Measurements from ENCODE around the gene TBC1D5. TPM values are rescaled to one million over a fixed set of nuclear protein-coding genes. Genes with fewer than 3 reads are reported as not detected.

Gene TBC1D5
- total RNA-seq, 1 experiment from 2014 or later = 26.1 TPM

DNA sequence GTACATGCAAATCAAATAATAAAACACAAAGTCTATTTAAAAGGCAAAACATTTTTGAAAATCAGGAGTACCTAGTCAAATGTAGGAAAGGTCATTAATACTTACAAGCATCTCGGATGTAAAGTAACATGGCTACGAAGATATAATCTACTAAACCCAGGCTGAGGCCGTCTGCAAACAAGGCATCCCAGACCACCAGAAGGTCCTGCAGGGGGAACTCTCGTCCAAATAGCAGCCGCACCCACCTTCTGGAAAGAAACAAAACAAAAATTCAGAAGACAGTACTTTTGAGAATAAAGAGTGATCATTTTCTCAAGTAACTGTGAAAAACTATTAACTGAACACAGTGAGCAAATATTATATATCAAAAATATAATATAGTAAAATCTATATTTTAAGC is 434.5 kb downstream of the TBC1D5 start (continued):
- TF ChIP-seq, protein P1, sequence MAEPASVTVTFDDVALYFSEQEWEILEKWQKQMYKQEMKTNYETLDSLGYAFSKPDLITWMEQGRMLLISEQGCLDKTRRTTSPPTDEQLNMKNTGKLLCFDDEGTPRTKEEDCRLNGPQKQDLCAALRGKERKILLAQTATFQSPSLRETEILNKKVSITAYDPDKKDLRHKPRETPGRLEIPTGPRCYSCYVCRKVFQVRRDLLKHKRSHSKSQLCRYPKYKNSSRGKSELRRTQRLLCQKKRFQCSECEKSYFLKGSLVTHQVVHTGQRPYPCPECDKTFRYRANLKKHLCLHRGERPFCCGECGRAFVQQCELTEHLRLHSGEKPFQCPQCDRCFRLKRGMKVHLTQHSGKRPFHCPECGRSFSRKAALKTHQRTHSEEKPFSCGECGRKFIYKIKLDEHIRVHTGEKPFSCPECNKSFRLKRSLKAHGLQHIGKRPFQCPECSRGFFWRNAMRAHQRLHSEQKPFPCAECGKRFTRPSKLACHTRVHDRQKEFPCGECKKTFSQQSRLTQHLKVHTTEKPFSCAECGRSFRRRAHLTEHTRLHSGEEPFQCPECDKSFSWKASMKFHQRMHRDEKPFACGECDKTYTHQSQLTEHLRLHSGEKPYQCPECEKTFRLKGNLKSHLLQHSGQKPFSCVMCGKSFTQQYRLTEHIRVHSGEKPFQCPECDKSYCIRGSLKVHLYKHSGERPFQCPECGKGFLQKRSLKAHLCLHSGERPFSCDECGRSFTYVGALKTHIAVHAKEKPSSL (CRISPR knock-in tag; conservative IDR thresholded peaks at IDR 0.05) = no peak

DNA sequence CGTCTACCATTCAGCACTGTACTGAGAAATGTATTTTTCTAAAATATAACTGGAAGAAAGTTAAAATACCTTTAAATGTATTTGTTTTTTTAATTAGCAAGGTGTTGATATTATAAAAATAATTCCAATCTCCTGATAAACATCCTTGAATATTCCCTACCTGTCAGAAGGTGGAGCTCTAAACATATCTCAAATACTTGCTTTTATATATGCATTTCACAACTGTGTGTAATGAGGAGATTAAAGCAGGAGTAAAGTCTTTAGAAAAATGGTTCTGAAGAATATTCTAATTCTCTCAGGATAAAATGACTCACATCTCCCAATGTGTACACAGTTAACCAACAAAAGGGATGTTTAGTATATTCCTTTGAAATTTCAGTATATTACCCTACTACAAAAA is 434.9 kb downstream of the TBC1D5 start:
- no peaks in the 10 kb centered on the region for H3K4me1 Mint-ChIP-seq

DNA sequence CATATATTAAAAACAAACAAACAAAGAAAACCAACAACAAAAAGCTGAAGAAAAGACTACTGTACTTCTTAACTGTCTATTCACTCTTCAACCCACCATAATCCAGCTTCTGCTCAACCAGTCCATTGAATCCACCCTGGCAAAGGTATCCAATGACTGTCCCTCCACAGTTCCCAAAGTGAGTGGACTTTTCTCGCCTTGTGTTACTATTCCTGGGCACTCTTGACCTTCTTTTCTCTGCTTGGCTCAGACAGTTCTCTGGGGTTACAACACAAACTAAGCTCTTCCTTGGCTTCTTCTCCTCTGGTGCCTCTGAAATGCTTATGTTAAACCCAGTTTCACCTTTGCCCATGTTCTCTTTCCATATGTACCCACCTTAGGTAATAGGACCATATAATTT is 437.5 kb downstream of the TBC1D5 start:
- no peaks in the 10 kb centered on the region for H3K4me1 Mint-ChIP-seq
- ChIA-PET CTCF (interaction anchor here (0.6 to 1.4 kb wide), 3 partner anchors 94 to 536 kb away, joined by 3 to 7 read pairs (median 3); no protein-coding TSS in a partner anchor), POLR2A (no interaction called here)
- no peaks in the 10 kb centered on the region for H3K36me3 Mint-ChIP-seq
- no peaks in the 10 kb centered on the region for H3K27me3 Mint-ChIP-seq (ENCODE audit: low read depth)
- ATAC-seq (no peak), DNase-seq (ENCODE audit: low spot score) (no peak)
- TF ChIP-seq ZNF671 (CRISPR knock-in tag; IDR thresholded peaks at IDR 0.05) (no peak), ZNF138 (CRISPR knock-in tag; conservative IDR thresholded peaks at IDR 0.05) (no peak), ZNF263 (CRISPR knock-in tag; IDR thresholded peaks at IDR 0.05; ENCODE audit: low read depth) (no peak), CREM (CRISPR knock-in tag; IDR thresholded peaks at IDR 0.05) (no peak), OVOL2 (CRISPR knock-in tag; IDR thresholded peaks at IDR 0.05; ENCODE audit: borderline replicate concordance) (no peak), ZNF232 (CRISPR knock-in tag; IDR thresholded peaks at IDR 0.05) (no peak), KAT7 (CRISPR knock-in tag; IDR thresholded peaks at IDR 0.05; ENCODE audit: borderline replicate concordance) (no peak), FOXJ3 (CRISPR knock-in tag; IDR thresholded peaks at IDR 0.05; ENCODE audit: borderline replicate concordance) (no peak), NR1H2 (CRISPR knock-in tag; IDR thresholded peaks at IDR 0.05) (no peak)
- TF ChIP-seq, protein P2, sequence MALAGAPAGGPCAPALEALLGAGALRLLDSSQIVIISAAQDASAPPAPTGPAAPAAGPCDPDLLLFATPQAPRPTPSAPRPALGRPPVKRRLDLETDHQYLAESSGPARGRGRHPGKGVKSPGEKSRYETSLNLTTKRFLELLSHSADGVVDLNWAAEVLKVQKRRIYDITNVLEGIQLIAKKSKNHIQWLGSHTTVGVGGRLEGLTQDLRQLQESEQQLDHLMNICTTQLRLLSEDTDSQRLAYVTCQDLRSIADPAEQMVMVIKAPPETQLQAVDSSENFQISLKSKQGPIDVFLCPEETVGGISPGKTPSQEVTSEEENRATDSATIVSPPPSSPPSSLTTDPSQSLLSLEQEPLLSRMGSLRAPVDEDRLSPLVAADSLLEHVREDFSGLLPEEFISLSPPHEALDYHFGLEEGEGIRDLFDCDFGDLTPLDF (CRISPR knock-in tag; IDR thresholded peaks at IDR 0.05) = no peak
- TF ChIP-seq, protein P3, sequence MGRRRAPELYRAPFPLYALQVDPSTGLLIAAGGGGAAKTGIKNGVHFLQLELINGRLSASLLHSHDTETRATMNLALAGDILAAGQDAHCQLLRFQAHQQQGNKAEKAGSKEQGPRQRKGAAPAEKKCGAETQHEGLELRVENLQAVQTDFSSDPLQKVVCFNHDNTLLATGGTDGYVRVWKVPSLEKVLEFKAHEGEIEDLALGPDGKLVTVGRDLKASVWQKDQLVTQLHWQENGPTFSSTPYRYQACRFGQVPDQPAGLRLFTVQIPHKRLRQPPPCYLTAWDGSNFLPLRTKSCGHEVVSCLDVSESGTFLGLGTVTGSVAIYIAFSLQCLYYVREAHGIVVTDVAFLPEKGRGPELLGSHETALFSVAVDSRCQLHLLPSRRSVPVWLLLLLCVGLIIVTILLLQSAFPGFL (CRISPR knock-in tag; IDR thresholded peaks at IDR 0.05; ENCODE audit: borderline replicate concordance) = no peak
- TF ChIP-seq, protein P4, sequence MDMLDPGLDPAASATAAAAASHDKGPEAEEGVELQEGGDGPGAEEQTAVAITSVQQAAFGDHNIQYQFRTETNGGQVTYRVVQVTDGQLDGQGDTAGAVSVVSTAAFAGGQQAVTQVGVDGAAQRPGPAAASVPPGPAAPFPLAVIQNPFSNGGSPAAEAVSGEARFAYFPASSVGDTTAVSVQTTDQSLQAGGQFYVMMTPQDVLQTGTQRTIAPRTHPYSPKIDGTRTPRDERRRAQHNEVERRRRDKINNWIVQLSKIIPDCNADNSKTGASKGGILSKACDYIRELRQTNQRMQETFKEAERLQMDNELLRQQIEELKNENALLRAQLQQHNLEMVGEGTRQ (CRISPR knock-in tag; IDR thresholded peaks at IDR 0.05) = no peak
- TF ChIP-seq, protein P5, sequence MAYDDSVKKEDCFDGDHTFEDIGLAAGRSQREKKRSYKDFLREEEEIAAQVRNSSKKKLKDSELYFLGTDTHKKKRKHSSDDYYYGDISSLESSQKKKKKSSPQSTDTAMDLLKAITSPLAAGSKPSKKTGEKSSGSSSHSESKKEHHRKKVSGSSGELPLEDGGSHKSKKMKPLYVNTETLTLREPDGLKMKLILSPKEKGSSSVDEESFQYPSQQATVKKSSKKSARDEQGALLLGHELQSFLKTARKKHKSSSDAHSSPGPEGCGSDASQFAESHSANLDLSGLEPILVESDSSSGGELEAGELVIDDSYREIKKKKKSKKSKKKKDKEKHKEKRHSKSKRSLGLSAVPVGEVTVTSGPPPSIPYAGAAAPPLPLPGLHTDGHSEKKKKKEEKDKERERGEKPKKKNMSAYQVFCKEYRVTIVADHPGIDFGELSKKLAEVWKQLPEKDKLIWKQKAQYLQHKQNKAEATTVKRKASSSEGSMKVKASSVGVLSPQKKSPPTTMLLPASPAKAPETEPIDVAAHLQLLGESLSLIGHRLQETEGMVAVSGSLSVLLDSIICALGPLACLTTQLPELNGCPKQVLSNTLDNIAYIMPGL (CRISPR knock-in tag; IDR thresholded peaks at IDR 0.05) = no peak
- H3K27ac Mint-ChIP-seq = no peak overlapping the region
- H3K9me3 Mint-ChIP-seq = no peaks in the 10 kb centered on the region
- H3K4me3 Mint-ChIP-seq = no peak overlapping the region

More for the DNA sequence above, 434.9 kb downstream of the TBC1D5 start:
- CTCF ChIA-PET = no interaction called here
- no peak overlapping the region for H3K27ac Mint-ChIP-seq
- no peaks in the 10 kb centered on the region for H3K9me3 Mint-ChIP-seq
- H3K27me3 Mint-ChIP-seq (ENCODE audit: low read depth) = no peaks in the 10 kb centered on the region
- no peak for TF ChIP-seq ZNF423 (CRISPR knock-in tag; IDR thresholded peaks at IDR 0.05)
- TF ChIP-seq, protein P6, sequence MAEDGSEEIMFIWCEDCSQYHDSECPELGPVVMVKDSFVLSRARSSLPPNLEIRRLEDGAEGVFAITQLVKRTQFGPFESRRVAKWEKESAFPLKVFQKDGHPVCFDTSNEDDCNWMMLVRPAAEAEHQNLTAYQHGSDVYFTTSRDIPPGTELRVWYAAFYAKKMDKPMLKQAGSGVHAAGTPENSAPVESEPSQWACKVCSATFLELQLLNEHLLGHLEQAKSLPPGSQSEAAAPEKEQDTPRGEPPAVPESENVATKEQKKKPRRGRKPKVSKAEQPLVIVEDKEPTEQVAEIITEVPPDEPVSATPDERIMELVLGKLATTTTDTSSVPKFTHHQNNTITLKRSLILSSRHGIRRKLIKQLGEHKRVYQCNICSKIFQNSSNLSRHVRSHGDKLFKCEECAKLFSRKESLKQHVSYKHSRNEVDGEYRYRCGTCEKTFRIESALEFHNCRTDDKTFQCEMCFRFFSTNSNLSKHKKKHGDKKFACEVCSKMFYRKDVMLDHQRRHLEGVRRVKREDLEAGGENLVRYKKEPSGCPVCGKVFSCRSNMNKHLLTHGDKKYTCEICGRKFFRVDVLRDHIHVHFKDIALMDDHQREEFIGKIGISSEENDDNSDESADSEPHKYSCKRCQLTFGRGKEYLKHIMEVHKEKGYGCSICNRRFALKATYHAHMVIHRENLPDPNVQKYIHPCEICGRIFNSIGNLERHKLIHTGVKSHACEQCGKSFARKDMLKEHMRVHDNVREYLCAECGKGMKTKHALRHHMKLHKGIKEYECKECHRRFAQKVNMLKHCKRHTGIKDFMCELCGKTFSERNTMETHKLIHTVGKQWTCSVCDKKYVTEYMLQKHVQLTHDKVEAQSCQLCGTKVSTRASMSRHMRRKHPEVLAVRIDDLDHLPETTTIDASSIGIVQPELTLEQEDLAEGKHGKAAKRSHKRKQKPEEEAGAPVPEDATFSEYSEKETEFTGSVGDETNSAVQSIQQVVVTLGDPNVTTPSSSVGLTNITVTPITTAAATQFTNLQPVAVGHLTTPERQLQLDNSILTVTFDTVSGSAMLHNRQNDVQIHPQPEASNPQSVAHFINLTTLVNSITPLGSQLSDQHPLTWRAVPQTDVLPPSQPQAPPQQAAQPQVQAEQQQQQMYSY (CRISPR knock-in tag; IDR thresholded peaks at IDR 0.05) = no peak
- TF ChIP-seq PRRX2 (CRISPR knock-in tag; IDR thresholded peaks at IDR 0.05) = no peak
- TF ChIP-seq CREB1 (CRISPR knock-in tag; IDR thresholded peaks at IDR 0.05) = no peak
- no peak for TF ChIP-seq RELA (CRISPR knock-in tag; IDR thresholded peaks at IDR 0.05; ENCODE audit: borderline replicate concordance)
- no peak for TF ChIP-seq FOXJ3 (CRISPR knock-in tag; IDR thresholded peaks at IDR 0.05; ENCODE audit: borderline replicate concordance)
- TF ChIP-seq ZNF263 (CRISPR knock-in tag; IDR thresholded peaks at IDR 0.05; ENCODE audit: low read depth) = no peak
- no peak for TF ChIP-seq NFE2L1 (CRISPR knock-in tag; IDR thresholded peaks at IDR 0.05)
- TF ChIP-seq, protein P7, sequence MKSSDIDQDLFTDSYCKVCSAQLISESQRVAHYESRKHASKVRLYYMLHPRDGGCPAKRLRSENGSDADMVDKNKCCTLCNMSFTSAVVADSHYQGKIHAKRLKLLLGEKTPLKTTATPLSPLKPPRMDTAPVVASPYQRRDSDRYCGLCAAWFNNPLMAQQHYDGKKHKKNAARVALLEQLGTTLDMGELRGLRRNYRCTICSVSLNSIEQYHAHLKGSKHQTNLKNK (CRISPR knock-in tag; IDR thresholded peaks at IDR 0.05) = no peak
- no peak for TF ChIP-seq ZNF121 (CRISPR knock-in tag; IDR thresholded peaks at IDR 0.05)
- TF ChIP-seq ZNF219 (CRISPR knock-in tag; IDR thresholded peaks at IDR 0.05; ENCODE audit: borderline replicate concordance) = no peak
- H3K36me3 Mint-ChIP-seq = no peaks in the 10 kb centered on the region
- POLR2A ChIA-PET = no interaction called here
- ATAC-seq (no peak), DNase-seq (ENCODE audit: low spot score) (no peak)
- no peak overlapping the region for H3K4me3 Mint-ChIP-seq

Measured in WTC11 (cell line).